ENCODE results near the gene TAGLN. TPM values are rescaled to one million over a fixed set of nuclear protein-coding genes. Genes with fewer than 3 reads are reported as not detected.

TAGLN gene
- total RNA-seq, 4 donors from 2014 or later, result 110 to 361 (median 254) TPM

DNA sequence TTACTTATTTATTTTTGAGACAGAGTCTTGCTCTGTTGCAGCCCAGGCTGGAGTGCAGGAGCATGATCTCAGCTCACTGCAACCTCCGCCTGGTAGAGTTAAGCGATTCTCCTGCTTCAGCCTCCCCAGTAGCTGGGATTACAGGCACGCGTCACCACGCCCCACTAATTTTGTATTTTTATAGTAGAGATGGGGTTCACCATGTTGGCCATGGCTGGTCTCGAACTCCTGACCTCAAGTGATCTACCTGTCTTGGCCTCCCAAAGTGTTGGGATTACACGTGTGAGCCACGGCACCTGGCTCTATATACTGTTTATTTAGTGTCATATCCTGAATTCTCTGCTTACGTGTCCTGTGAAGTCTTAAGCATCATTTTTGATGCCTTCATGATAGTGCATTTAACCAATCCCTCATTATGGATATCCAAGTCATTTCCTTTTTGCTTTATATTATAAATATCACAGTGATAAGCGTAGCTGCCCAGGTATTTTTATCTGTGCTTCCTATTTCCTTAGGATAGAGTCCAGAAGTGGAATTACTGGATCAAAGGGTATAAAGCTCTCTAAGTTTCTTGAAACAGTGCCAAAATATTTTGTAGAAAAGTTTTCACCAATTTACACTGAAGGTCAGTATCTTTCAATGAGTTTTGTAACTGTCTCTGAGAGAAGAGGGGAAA lies 21.5 kb upstream of the TAGLN start:
- DNase-seq, result peak in 1 of 3 donors; percentile 47
- peak overlapping the region; percentile 89 to 99 (median 94) for H3K27ac ChIP-seq
- no peaks in the 10 kb centered on the region for H3K27me3 ChIP-seq
- H3K36me3 ChIP-seq, result peaks cover 0 to 14% (median 0%) of the 10 kb centered on the region in 3 donors
- peaks cover 4 to 38% (median 9%) of the 10 kb centered on the region in 4 donors for H3K4me1 ChIP-seq
- H3K4me3 ChIP-seq, result peak overlapping the region in 3 of 4 donors; percentile 89 to 99 (median 95)
- no peaks in the 10 kb centered on the region for H3K9me3 ChIP-seq
- no peak for TF ChIP-seq POLR2A (IDR thresholded peaks at IDR 0.05)
- TF ChIP-seq, protein P1, sequence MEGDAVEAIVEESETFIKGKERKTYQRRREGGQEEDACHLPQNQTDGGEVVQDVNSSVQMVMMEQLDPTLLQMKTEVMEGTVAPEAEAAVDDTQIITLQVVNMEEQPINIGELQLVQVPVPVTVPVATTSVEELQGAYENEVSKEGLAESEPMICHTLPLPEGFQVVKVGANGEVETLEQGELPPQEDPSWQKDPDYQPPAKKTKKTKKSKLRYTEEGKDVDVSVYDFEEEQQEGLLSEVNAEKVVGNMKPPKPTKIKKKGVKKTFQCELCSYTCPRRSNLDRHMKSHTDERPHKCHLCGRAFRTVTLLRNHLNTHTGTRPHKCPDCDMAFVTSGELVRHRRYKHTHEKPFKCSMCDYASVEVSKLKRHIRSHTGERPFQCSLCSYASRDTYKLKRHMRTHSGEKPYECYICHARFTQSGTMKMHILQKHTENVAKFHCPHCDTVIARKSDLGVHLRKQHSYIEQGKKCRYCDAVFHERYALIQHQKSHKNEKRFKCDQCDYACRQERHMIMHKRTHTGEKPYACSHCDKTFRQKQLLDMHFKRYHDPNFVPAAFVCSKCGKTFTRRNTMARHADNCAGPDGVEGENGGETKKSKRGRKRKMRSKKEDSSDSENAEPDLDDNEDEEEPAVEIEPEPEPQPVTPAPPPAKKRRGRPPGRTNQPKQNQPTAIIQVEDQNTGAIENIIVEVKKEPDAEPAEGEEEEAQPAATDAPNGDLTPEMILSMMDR (IDR thresholded peaks at IDR 0.05), result no peak

GRCh38 chr11:117178210-117179034 lies 20.7 kb upstream of the TAGLN start, which contains the start of gene SIDT2:
Gene SIDT2, plus strand, starts transcription at chr11:117178743. Its CDS starts 521 bp downstream, at chr11:117179264.
- H3K27me3 ChIP-seq, result no peaks in the 10 kb centered on the region
- H3K9me3 ChIP-seq, result no peaks in the 10 kb centered on the region
- H3K4me1 ChIP-seq, result peaks cover 4 to 33% (median 9%) of the 10 kb centered on the region in 4 donors

GRCh38 chr11:117179048-117179999 lies 19.8 kb upstream of the TAGLN start:
- H3K9me3 ChIP-seq, result no peaks in the 10 kb centered on the region
- DNase-seq, result peak; percentile 45 to 78 (median 75)
- peak overlapping the region; percentile 80 to 99 (median 92) for H3K4me3 ChIP-seq
- peaks cover 0 to 30% (median 0%) of the 10 kb centered on the region in 3 donors for H3K36me3 ChIP-seq
- peak overlapping the region; percentile 89 to 99 (median 94) for H3K27ac ChIP-seq
- TF ChIP-seq, protein P1 (IDR thresholded peaks at IDR 0.05), result peak in 2 of 6 experiments; percentile 2 to 6
- TF ChIP-seq POLR2A (IDR thresholded peaks at IDR 0.05), result no peak
- peaks cover 4 to 33% (median 9%) of the 10 kb centered on the region in 4 donors for H3K4me1 ChIP-seq
- no peaks in the 10 kb centered on the region for H3K27me3 ChIP-seq

More at GRCh38 chr11:117178210-117179034, 20.7 kb upstream of the TAGLN start, which contains the start of gene SIDT2:
- Histone ChIP-seq H3K4me3 (peak within 1 kb of the TSS; percentile 80 to 99 (median 92)), H3K36me3 (peaks cover 0 to 21% (median 0%) of the 10 kb centered on the region in 3 donors), H3K27ac (peak within 1 kb of the TSS; percentile 89 to 99 (median 94))
- DNase-seq, result peak; percentile 96 to 98 (median 96)
- TF ChIP-seq, protein P1 (IDR thresholded peaks at IDR 0.05), result peak in 4 of 6 experiments; percentile 7 to 38 (median 16)
- TF ChIP-seq POLR2A (IDR thresholded peaks at IDR 0.05), result peak; percentile 94 to 99

GRCh38 chr11:117180020-117180419 lies 19.1 kb upstream of the TAGLN start:
- H3K4me1 ChIP-seq, result peaks cover 4 to 33% (median 9%) of the 10 kb centered on the region in 4 donors
- peak in 2 of 3 donors; percentile 14 to 42 for DNase-seq
- peak overlapping the region; percentile 80 to 99 (median 92) for H3K4me3 ChIP-seq
- no peaks in the 10 kb centered on the region for H3K27me3 ChIP-seq
- peaks cover 0 to 34% (median 0%) of the 10 kb centered on the region in 3 donors for H3K36me3 ChIP-seq
- H3K9me3 ChIP-seq, result no peaks in the 10 kb centered on the region
- TF ChIP-seq, protein P1 (IDR thresholded peaks at IDR 0.05), result no peak
- no peak for TF ChIP-seq POLR2A (IDR thresholded peaks at IDR 0.05)
- H3K27ac ChIP-seq, result peak overlapping the region; percentile 89 to 99 (median 94)
